Fibroblast of mammary gland (primary cell): ENCODE results near the gene WASHC3.
"Not testable (repeated sequence)": the region's sequence is repeated elsewhere in the genome, so short reads cannot be mapped to it uniquely, and the experiment has no call there.

Experiments
- DNase-seq: peaks from one replicate; pipeline ENCODE4 v3.0.0-alpha.2; 2010; ENCODE audit warnings: low read depth
- H3K4me3 ChIP-seq: 2 replicates; pipeline ENCODE4 v1.5.1; 2011; ENCODE audit warnings: low read depth, mild to moderate bottlenecking, low read length, moderate library complexity; ENCODE audit not compliant: control insufficient read depth
- CTCF ChIP-seq: conservative IDR thresholded peaks from 2 replicates; pipeline ENCODE4 v1.5.1; 2011; ENCODE audit warnings: low read depth, low read length, inconsistent platforms; ENCODE audit not compliant: control insufficient read depth, insufficient read depth

WASHC3 gene

DNA sequence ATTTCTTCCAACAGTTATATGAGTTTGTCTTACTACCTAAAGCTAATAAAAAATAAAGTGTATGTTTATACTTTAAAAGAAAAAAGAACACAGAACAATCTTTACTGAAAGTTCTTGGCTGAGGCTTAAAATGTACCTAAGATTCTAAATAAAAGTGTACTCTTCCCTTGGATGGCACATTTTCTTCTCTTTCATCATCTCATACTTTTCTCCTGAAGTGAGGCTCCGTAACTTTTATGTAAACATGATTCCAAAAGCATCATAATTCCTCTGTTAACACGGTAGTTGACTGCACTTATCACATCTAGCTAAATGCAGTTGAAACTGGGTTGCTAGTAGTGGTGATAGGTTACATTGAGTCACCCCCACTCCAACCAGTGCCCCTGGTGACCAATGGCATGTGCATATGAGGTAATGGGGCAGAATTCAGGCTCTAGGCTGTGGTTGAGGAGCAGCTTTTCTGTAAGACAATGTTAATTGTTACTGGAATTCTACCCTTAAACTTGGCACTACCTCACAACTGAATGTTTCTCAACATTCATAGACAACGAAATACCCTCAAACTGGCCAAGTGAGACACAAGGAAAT, 38.4 kb downstream of the WASHC3 start:
- TF ChIP-seq CTCF: no peak
- DNase-seq: peak; percentile 28

GRCh38 chr12:102022286-102022685, 39.5 kb downstream of the WASHC3 start:
- DNase-seq: no peak
- no peak for TF ChIP-seq CTCF
- no peak overlapping the region for H3K4me3 ChIP-seq

More for the DNA sequence above, 38.4 kb downstream of the WASHC3 start:
- H3K4me3 ChIP-seq: no peak overlapping the region

DNA sequence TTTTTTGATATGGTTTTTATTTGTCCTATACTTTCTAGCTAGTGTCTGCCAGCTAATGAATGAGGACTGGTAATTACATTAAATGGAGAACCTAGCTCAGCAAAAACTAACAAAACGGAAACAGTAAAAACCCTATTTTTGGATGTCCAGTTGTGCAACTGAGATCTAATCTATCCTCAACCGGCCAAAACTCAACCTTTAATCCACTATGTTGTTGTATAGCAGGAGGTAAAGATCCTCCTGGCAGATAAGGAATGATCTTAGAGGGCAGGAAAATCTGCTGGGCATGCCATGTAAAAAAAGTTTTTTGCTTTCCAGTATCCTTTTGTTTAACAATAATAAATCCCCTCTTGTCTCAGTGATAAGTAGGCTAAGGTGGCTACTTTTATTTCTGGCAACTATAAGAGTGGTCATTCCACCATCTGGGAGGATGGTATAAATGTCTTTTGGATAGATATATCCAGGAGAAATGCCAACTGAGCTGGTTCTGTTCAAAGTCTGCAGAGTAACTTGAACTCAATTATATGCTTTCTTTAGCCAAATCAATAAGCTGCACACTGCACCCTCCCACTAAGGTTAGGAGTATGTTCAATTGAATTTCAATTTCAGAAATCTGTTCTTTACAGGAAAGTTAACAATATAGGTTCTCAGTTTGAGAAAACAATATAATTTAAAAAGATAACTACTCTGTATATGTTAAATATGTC, 40.1 kb downstream of the WASHC3 start:
- TF ChIP-seq CTCF: no peak
- DNase-seq: no peak
- no peak overlapping the region for H3K4me3 ChIP-seq

DNA sequence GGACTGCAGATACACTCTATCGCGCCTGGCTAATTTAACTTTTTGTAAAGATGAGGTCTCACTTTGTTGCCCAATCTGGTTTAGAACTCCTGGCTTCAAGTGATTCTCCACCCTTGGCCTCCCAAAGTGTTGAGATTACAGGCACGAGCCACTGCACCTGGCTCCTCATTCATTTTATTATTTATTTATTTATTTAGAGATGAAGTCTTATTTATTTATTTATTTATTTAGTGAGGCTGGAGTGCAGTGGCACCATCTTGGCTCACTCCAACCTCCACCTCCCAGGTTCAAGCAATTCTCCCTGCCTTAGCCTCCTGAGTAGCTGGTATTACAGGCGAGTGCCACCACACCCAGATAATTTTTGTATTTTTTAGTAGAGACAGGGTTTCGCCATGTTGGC, 43.2 kb downstream of the WASHC3 start:
- DNase-seq: not testable (repeated sequence)

DNA sequence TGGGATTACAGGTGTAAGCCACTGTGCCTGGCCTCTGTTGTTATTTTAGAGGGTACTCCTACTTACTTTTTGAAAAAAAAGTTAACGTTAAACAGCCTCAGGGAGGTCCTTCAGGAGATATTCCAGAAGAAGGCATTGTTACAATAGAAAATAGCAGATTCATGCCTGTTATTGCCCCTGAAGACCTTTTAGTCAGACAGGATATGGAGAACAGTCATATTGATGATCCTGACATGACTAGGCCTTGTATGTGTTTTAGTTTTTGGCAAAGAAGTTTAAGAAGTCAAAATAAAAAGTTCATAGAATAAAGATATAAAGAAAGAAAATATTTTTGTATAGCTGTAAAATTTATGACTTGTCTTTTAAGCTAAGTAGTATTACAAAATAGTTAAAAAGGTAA, 45.3 kb downstream of the WASHC3 start:
- H3K4me3 ChIP-seq: no peak overlapping the region
- DNase-seq: peak; percentile 25
- no peak for TF ChIP-seq CTCF

More for the DNA sequence above, 43.2 kb downstream of the WASHC3 start:
- not testable (repeated sequence) for H3K4me3 ChIP-seq

- TF ChIP-seq CTCF: no peak
- DNase-seq: no peak
- H3K4me3 ChIP-seq: no peak overlapping the region
These were observed 51.4 kb downstream of the WASHC3 start for GRCh38 chr12:102010265-102010994.

DNA sequence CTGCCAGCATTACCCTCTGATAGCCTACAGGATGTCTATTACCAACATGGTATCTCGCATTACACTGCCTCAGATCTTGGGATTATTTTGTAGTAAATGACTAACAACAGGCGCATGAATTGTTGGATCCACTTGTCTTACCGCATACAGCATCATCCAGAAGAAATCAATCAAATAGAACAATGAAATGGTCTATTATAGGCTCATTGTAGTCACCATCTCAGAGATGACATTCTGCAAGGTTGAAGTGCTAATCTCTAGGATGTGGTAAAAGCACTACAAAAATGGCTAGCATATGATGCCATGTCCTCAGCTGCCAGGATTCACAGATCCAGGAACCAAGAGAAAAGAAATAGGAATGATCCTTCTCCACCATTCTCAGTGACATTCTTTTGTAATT, 52.0 kb downstream of the WASHC3 start:
- DNase-seq: no peak
- no peak for TF ChIP-seq CTCF
- no peak overlapping the region for H3K4me3 ChIP-seq
